ENCODE measurements around the gene BCKDHB. TPM values are rescaled to one million over a fixed set of nuclear protein-coding genes. Genes with fewer than 3 reads are reported as not detected.
"Not testable (repeated sequence)": the region's sequence is repeated elsewhere in the genome, so short reads cannot be mapped to it uniquely, and the experiment has no call there.

BCKDHB gene
- polyA plus RNA-seq, 2 of the 4 experiments (the other 2 are of a cell fraction) = 7.7 to 15.0 TPM

GRCh38 chr6:80098392-80098791, 8.1 kb upstream of the BCKDHB start:
- TF ChIP-seq HES2 (IDR thresholded peaks at IDR 0.05) (no peak), CEBPB (IDR thresholded peaks at IDR 0.05) (no peak), HOXB5 (CRISPR knock-in tag; IDR thresholded peaks at IDR 0.05) (no peak), NPAS2 (CRISPR knock-in tag; IDR thresholded peaks at IDR 0.05; ENCODE audit: borderline replicate concordance) (no peak), FOSB (CRISPR knock-in tag; IDR thresholded peaks at IDR 0.05) (no peak), JUNB (IDR thresholded peaks at IDR 0.05) (no peak), BCL3 (IDR thresholded peaks at IDR 0.05) (no peak)
- CTCF ChIA-PET = no interaction called here
- no peak overlapping the region for H3K27ac ChIP-seq
- FAIRE-seq (no peak), DNase-seq (ENCODE audit: low read depth in 1 of 2, low spot score in 1 of 2) (no peak), ATAC-seq (no peak)
- H3K9me3 ChIP-seq = no peaks in the 10 kb centered on the region
- no peak overlapping the region for H3K4me3 ChIP-seq
- H3K4me2 ChIP-seq = no peak overlapping the region
- no peaks in the 10 kb centered on the region for H3K4me1 ChIP-seq
- POLR2A ChIA-PET = no interaction called here

- POLR2A ChIA-PET = no interaction called here
Measured at GRCh38 chr6:80104520-80104919, 2.0 kb upstream of the BCKDHB start.

GRCh38 chr6:80105972-80106417, 476 bp upstream of the BCKDHB start:
- POLR2A ChIA-PET = interaction anchor here (0.6 to 1.4 kb wide), 7 partner anchors 8 to 351 kb away, joined by 3 to 6 read pairs (median 5); no protein-coding TSS in a partner anchor
- CTCF ChIA-PET = interaction anchor here (0.7 to 1.1 kb wide), 2 partner anchors 13 to 329 kb away, joined by 3 read pairs; no protein-coding TSS in a partner anchor
- ATAC-seq (peak in 1 of 2 experiments; percentile 44; a peak in 2 of 6 replicates), FAIRE-seq (no peak), DNase-seq (ENCODE audit: low read depth in 1 of 2, low spot score in 1 of 2) (no peak)
- 2% methylated on average over 6 of the region's 6 CpGs for WGBS (ENCODE audit: missing lambda C conversion rate)
- H3K27ac ChIP-seq = peak overlapping the region; percentile 61 to 76
- no peaks in the 10 kb centered on the region for H3K9me3 ChIP-seq
- H3K4me2 ChIP-seq = peak overlapping the region; percentile 70
- peak overlapping the region; percentile 43 for H3K4me3 ChIP-seq
- TF ChIP-seq EHMT2 (IDR thresholded peaks at IDR 0.05; ENCODE audit: low read depth) (no peak), MAFK (IDR thresholded peaks at IDR 0.05; ENCODE audit: partially characterized antibody) (peak; percentile 87), JUN (IDR thresholded peaks at IDR 0.05) (0 out of 5 replicates have a peak, but pooled peaks of 1 of the 2 experiments have one; percentile 34)
- H3K4me1 ChIP-seq = peaks cover 10% of the 10 kb centered on the region; the same call in 1 of the 3 replicates

More at GRCh38 chr6:80104520-80104919, 2.0 kb upstream of the BCKDHB start:
- Histone ChIP-seq H3K27ac (no peak overlapping the region), H3K9me3 (no peaks in the 10 kb centered on the region), H3K4me3 (no peak overlapping the region), H3K4me1 (peaks cover 10% of the 10 kb centered on the region; the same call in 1 of the 3 replicates), H3K4me2 (no peak overlapping the region)
- FAIRE-seq (no peak), DNase-seq (ENCODE audit: low read depth in 1 of 2, low spot score in 1 of 2) (no peak), ATAC-seq (no peak)
- CTCF ChIA-PET = interaction anchor here (1.1 to 1.3 kb wide), 2 partner anchors 155 to 236 kb away, joined by 3 to 4 read pairs; no protein-coding TSS in a partner anchor
- TF ChIP-seq REST (IDR thresholded peaks at IDR 0.05) (no peak), HDAC2 (IDR thresholded peaks at IDR 0.05) (no peak), EP300 (IDR thresholded peaks at IDR 0.05) (no peak), FOXS1 (CRISPR knock-in tag; IDR thresholded peaks at IDR 0.05) (no peak), SMC3 (IDR thresholded peaks at IDR 0.05) (no peak), CBX8 (IDR thresholded peaks at IDR 0.05) (no peak), ATOH8 (CRISPR knock-in tag; IDR thresholded peaks at IDR 0.05; ENCODE audit: low read depth) (no peak), HOXB13 (CRISPR knock-in tag; IDR thresholded peaks at IDR 0.05; ENCODE audit: low read depth) (no peak)

- H3K4me3 ChIP-seq; DNase-seq (ENCODE audit: low read depth in 1 of 2, low spot score in 1 of 2); ATAC-seq; POLR2A ChIA-PET; H3K27ac ChIP-seq; H3K4me2 ChIP-seq; CTCF ChIA-PET; H3K4me1 ChIP-seq; FAIRE-seq; H3K9me3 ChIP-seq: not testable (repeated sequence)
- 85% methylated on average over 3 of the region's 3 CpGs for WGBS (ENCODE audit: missing lambda C conversion rate)
Measured at GRCh38 chr6:80122576-80122975, 16.1 kb downstream of the BCKDHB start.

Measured in A549 (cell line).